Testis (tissue), 2 donors: ENCODE data around the gene HMOX1.

Experiments used
- CTCF ChIP-seq, 3 experiments: fragments of 450-650 bp in 2 of 3; fragments of 200-600 bp in 1 of 3; sonication (generic) in 1 of 3; IDR thresholded peaks; one replicate each; pipeline ENCODE4 v1.5.1; 2016 to 2019; ENCODE audit warnings: antibody characterized with exemption in 3 of 3, mild to moderate bottlenecking in 2 of 3, moderate library complexity in 1 of 3
- POLR2A ChIP-seq: fragments of 450-650 bp; IDR thresholded peaks from one replicate; pipeline ENCODE4 v1.6.1; 2017; ENCODE audit warnings: antibody characterized with exemption, mild to moderate bottlenecking, moderate library complexity

- TF ChIP-seq CTCF (IDR thresholded peaks at IDR 0.05) = no peak
- TF ChIP-seq POLR2A = no peak
Measured at GRCh38 chr22:35424081-35424480, 43.2 kb downstream of the HMOX1 start.
